Activated naive CD8-positive, alpha-beta T cell treated with anti-CD3 and anti-CD28 coated beads for 36 hours (primary cell): ENCODE results near the gene CD9. TPM values are rescaled to one million over a fixed set of nuclear protein-coding genes. Genes with fewer than 3 reads are reported as not detected.

Source experiments
- DNase-seq: peaks from one replicate; pipeline ENCODE4 v3.0.0; 2021
- H3K27ac Mint-ChIP-seq: one replicate; pipeline ENCODE4 v1.8.0; 2022; ENCODE audit warnings: mild to moderate bottlenecking, moderate library complexity, mixed read lengths
- H3K27me3 Mint-ChIP-seq: one replicate; pipeline ENCODE4 v1.8.0; 2022; ENCODE audit warnings: mild to moderate bottlenecking, mixed read lengths
- H3K36me3 Mint-ChIP-seq: one replicate; pipeline ENCODE4 v1.8.0; 2021; ENCODE audit warnings: mild to moderate bottlenecking, mixed read lengths
- H3K4me1 Mint-ChIP-seq: one replicate; pipeline ENCODE4 v1.8.0; 2021; ENCODE audit warnings: mixed read lengths
- H3K4me3 Mint-ChIP-seq: one replicate; pipeline ENCODE4 v1.8.0; 2022; ENCODE audit warnings: mild to moderate bottlenecking, moderate library complexity, mixed read lengths
- H3K9me3 Mint-ChIP-seq: one replicate; pipeline ENCODE4 v1.8.0; 2022; ENCODE audit warnings: mixed read lengths
- total RNA-seq, 2 experiments: library from RNA; stranded (reverse); gene quantifications; one replicate each; pipeline ENCODE4 v1.2.3, GENCODE V29; 2021

CD9 gene
- total RNA-seq, 2 experiments from 2014 or later: 16.2 to 18.1 TPM

DNA sequence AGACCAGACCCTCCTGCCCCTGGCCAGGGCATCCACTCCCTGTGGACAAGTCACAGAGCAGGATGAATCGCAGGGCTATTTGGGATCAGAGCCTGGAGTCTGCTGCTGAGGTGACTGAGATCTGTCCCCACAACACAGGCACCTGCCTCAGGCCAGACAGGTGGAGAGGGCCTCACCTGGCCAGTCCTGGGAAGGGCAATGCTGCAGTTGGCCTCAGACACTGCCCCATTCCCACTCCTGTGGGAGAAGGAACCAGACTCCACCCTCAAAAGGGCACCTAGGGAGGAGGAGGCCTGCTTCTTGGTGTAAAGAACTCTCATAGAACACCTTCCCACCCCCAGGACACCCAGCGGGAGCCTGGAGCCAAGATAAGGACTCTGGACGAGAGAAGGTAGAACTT lies 62.0 kb downstream of the CD9 start:
- Mint-ChIP-seq H3K27me3 (no peaks in the 10 kb centered on the region), H3K36me3 (no peaks in the 10 kb centered on the region), H3K4me1 (peaks cover 5% of the 10 kb centered on the region), H3K9me3 (no peaks in the 10 kb centered on the region), H3K27ac (no peak overlapping the region), H3K4me3 (no peak overlapping the region)
- no peak for DNase-seq

DNA sequence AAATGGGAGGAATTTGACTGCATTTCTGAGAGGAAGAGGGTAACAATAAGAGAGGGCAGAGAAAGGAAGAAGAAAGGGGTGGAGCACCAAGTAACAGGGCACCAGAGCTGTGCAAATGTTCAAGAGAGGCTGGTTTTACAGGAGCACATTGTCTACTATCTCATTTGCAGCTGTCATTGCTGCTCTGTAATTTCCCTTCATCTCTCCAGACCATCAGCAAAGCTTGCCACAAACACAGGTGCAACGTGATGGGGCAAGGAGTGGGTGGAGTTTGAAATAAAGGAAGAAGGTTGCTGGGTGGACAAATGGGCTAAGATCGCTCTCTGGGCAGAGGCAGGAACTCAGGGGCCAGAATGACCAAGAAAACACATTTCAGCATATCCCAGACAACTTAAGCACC lies 62.4 kb downstream of the CD9 start:
- peaks cover 8% of the 10 kb centered on the region for H3K4me1 Mint-ChIP-seq
- no peak overlapping the region for H3K27ac Mint-ChIP-seq
- no peaks in the 10 kb centered on the region for H3K27me3 Mint-ChIP-seq
- no peaks in the 10 kb centered on the region for H3K36me3 Mint-ChIP-seq
- H3K9me3 Mint-ChIP-seq: no peaks in the 10 kb centered on the region
- no peak for DNase-seq
- H3K4me3 Mint-ChIP-seq: no peak overlapping the region

DNA sequence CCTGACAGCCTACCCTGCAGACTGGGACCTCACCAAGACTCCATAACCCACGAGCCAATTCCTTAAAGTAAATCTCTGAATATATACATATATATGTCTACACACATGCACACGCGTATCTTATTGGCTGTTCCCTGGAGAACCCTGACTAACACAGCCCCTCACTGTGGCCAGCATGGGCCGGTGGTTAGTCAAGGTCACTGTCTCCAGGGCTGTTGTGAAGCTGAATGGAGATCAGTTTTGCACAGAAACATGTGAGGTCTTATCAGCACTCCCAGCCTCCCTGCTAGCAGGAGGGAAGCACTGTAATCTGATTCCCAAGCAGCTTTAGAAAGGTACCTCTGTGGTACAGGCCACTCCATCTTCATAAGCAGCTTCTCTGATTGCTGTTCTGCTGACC lies 63.7 kb downstream of the CD9 start:
- Mint-ChIP-seq H3K27me3 (no peaks in the 10 kb centered on the region), H3K27ac (no peak overlapping the region), H3K9me3 (no peaks in the 10 kb centered on the region), H3K4me3 (no peak overlapping the region), H3K36me3 (no peaks in the 10 kb centered on the region), H3K4me1 (peaks cover 11% of the 10 kb centered on the region)
- DNase-seq: no peak

- Mint-ChIP-seq H3K9me3 (no peaks in the 10 kb centered on the region), H3K4me3 (no peak overlapping the region), H3K27ac (no peak overlapping the region), H3K4me1 (peaks cover 11% of the 10 kb centered on the region), H3K36me3 (no peaks in the 10 kb centered on the region), H3K27me3 (no peaks in the 10 kb centered on the region)
- no peak for DNase-seq
Observed at GRCh38 chr12:6264402-6265037, 64.3 kb downstream of the CD9 start.

- H3K9me3 Mint-ChIP-seq: no peaks in the 10 kb centered on the region
Observed at GRCh38 chr12:6265038-6265405, 64.8 kb downstream of the CD9 start.

GRCh38 chr12:6266541-6266966 lies 66.4 kb downstream of the CD9 start:
- Mint-ChIP-seq H3K9me3 (no peaks in the 10 kb centered on the region), H3K4me3 (no peak overlapping the region), H3K4me1 (peaks cover 11% of the 10 kb centered on the region), H3K27ac (no peak overlapping the region), H3K27me3 (peaks cover 3% of the 10 kb centered on the region), H3K36me3 (no peaks in the 10 kb centered on the region)
- no peak for DNase-seq

More at GRCh38 chr12:6265038-6265405, 64.8 kb downstream of the CD9 start:
- no peak for DNase-seq
- Mint-ChIP-seq H3K36me3 (no peaks in the 10 kb centered on the region), H3K27me3 (no peaks in the 10 kb centered on the region), H3K4me1 (peaks cover 11% of the 10 kb centered on the region), H3K27ac (no peak overlapping the region), H3K4me3 (no peak overlapping the region)

DNA sequence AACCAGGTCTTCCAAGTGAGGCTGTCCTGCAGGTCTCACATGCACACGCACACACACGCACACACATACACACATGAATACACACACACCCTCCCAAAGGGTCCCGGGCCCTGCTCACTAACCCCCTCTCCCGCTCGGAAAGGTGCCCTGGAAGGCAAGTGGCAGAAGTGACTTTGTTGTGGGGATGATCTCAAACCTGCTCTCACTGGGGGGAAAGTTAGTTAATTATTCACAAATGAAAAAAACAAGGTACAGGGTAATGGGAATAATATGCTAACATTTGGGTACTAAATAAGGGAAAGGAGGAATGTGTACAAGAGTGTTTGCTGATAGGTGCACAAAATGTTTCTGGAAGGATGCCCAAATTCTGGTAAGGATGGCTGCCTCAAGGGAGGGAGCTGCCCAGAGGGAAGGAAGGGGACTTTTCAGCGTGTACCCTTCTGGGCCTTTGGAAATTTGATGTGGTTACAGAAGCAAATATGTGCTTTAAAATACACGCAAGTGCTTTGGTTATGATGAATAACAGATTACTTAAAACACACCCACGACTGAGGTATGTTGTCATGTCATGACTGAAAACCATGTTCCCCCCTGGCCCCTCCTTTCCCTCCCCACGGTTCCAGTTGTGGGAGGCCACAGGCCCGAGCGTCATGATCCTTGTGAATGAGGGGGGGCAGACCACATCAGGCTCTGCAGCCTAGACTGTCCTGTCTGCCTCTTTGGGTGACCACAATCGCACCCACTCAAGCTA lies 66.9 kb downstream of the CD9 start:
- Mint-ChIP-seq H3K4me1 (peaks cover 11% of the 10 kb centered on the region), H3K36me3 (no peaks in the 10 kb centered on the region), H3K27ac (peak overlapping the region; percentile 64), H3K27me3 (peaks cover 4% of the 10 kb centered on the region), H3K4me3 (no peak overlapping the region), H3K9me3 (no peaks in the 10 kb centered on the region)
- peak; percentile 68 for DNase-seq

GRCh38 chr12:6268484-6269157 lies 68.4 kb downstream of the CD9 start:
- Mint-ChIP-seq H3K4me3 (no peak overlapping the region), H3K4me1 (peaks cover 17% of the 10 kb centered on the region), H3K36me3 (no peaks in the 10 kb centered on the region), H3K27me3 (peaks cover 6% of the 10 kb centered on the region), H3K27ac (no peak overlapping the region), H3K9me3 (no peaks in the 10 kb centered on the region)
- DNase-seq: no peak

DNA sequence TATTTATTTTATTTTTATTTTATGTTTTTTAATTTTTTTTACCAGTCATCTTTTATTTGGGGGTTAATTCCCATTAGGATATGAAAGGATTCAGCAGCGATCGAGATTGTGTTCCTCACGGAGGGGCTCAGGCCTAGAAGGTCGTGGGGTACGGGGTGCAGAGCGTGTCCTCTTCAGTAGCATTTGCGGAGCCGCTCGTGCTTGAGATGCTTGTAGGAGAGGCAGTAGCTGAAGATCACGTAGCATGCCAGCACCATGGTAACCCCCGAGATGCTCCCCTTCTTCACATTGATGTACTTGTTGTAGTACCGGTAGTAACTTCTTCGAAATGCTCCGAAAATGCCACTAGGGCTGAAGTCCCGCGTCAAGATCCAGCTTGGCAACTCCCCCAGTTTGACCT lies 69.8 kb downstream of the CD9 start:
- no peak for DNase-seq
- peaks cover 17% of the 10 kb centered on the region for H3K4me1 Mint-ChIP-seq
- H3K27me3 Mint-ChIP-seq: peaks cover 9% of the 10 kb centered on the region
- H3K27ac Mint-ChIP-seq: no peak overlapping the region
- no peaks in the 10 kb centered on the region for H3K36me3 Mint-ChIP-seq
- no peak overlapping the region for H3K4me3 Mint-ChIP-seq
- no peaks in the 10 kb centered on the region for H3K9me3 Mint-ChIP-seq

GRCh38 chr12:6271281-6271680 lies 71.1 kb downstream of the CD9 start:
- Mint-ChIP-seq H3K4me1 (peaks cover 17% of the 10 kb centered on the region), H3K27me3 (peaks cover 22% of the 10 kb centered on the region), H3K36me3 (no peaks in the 10 kb centered on the region), H3K9me3 (no peaks in the 10 kb centered on the region), H3K27ac (no peak overlapping the region), H3K4me3 (no peak overlapping the region)
- DNase-seq: no peak

- H3K27me3 Mint-ChIP-seq: peaks cover 32% of the 10 kb centered on the region
- H3K4me3 Mint-ChIP-seq: no peak overlapping the region
- H3K9me3 Mint-ChIP-seq: no peaks in the 10 kb centered on the region
- H3K27ac Mint-ChIP-seq: no peak overlapping the region
- H3K4me1 Mint-ChIP-seq: peaks cover 9% of the 10 kb centered on the region
- no peaks in the 10 kb centered on the region for H3K36me3 Mint-ChIP-seq
- DNase-seq: no peak
Observed at GRCh38 chr12:6272300-6273204, 72.4 kb downstream of the CD9 start.

- Mint-ChIP-seq H3K27me3 (peaks cover 32% of the 10 kb centered on the region), H3K4me1 (peaks cover 13% of the 10 kb centered on the region), H3K27ac (no peak overlapping the region), H3K4me3 (no peak overlapping the region), H3K36me3 (no peaks in the 10 kb centered on the region), H3K9me3 (no peaks in the 10 kb centered on the region)
- DNase-seq: no peak
Observed at GRCh38 chr12:6273205-6273540, 73.0 kb downstream of the CD9 start.

- peaks cover 32% of the 10 kb centered on the region for H3K27me3 Mint-ChIP-seq
- no peak for DNase-seq
- H3K9me3 Mint-ChIP-seq: no peaks in the 10 kb centered on the region
- H3K27ac Mint-ChIP-seq: no peak overlapping the region
- no peaks in the 10 kb centered on the region for H3K36me3 Mint-ChIP-seq
- peaks cover 11% of the 10 kb centered on the region for H3K4me1 Mint-ChIP-seq
- no peak overlapping the region for H3K4me3 Mint-ChIP-seq
Observed at GRCh38 chr12:6273541-6274230, 73.5 kb downstream of the CD9 start.
